CD4-positive, alpha-beta T cell treated with Interleukin-6 at 100 ng/mL for 8 hours (primary cell): ENCODE results near the gene RDH5.

Source experiments
- DNase-seq: peaks from one replicate; pipeline ENCODE4 v3.0.0-alpha.2; 2020; ENCODE audit warnings: mixed read lengths, low spot score

The RDH5 gene

GRCh38 chr12:55696141-55696540 lies 24.1 kb upstream of the RDH5 start:
- DNase-seq, result no peak

- DNase-seq, result no peak
Measured at GRCh38 chr12:55696796-55697462, 23.3 kb upstream of the RDH5 start.

DNA sequence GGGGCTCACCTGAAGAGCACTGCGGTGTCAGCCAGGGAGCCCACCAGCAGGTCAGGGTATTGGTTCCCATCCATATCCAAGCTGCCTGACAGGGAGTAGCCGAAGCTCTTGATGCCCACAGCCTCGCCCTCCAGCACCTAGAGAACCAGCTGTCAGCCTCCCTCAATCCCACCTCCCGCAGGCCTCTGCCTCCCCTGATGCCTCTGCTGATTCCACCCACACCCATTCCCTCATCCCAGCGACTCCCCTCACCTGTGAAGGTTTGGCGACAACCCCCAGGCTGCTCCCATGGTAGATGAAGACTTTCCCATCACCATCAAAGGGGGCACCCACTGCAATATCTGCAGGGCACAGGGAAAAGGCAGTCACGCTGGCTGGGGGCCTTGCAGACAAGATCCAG lies 22.5 kb upstream of the RDH5 start:
- DNase-seq, result no peak

- DNase-seq, result no peak
Measured at GRCh38 chr12:55698241-55698955, 21.8 kb upstream of the RDH5 start.

GRCh38 chr12:55698965-55699364 lies 21.2 kb upstream of the RDH5 start:
- no peak for DNase-seq

DNA sequence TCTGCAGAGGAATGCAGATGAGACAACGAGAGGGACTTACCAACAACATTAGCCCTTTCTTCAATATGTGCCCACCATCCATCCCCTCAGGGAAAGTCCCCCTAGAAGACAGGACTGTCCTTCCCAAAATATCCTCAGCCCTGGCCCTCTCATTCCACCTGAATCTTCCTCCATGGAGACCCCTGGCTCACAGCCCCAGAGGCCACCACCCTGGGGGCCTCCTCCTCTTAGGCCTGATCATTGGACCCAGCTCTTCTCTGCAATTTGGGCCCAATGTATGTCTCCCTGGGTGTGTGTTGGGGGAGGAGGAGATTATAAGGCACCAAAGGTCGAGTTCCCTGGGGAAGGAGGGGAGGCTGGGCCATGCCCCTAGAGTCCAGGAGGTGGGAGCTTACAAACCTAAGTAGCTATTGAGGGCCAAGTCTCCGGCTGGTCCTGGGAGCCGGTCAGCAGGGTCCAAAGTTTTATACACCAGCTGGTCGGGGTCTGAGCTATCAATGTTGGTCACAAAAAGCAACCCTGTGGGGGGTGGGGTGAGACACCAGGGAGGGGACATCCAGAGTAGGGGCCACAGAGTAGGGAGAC lies 20.6 kb upstream of the RDH5 start:
- DNase-seq, result no peak

DNA sequence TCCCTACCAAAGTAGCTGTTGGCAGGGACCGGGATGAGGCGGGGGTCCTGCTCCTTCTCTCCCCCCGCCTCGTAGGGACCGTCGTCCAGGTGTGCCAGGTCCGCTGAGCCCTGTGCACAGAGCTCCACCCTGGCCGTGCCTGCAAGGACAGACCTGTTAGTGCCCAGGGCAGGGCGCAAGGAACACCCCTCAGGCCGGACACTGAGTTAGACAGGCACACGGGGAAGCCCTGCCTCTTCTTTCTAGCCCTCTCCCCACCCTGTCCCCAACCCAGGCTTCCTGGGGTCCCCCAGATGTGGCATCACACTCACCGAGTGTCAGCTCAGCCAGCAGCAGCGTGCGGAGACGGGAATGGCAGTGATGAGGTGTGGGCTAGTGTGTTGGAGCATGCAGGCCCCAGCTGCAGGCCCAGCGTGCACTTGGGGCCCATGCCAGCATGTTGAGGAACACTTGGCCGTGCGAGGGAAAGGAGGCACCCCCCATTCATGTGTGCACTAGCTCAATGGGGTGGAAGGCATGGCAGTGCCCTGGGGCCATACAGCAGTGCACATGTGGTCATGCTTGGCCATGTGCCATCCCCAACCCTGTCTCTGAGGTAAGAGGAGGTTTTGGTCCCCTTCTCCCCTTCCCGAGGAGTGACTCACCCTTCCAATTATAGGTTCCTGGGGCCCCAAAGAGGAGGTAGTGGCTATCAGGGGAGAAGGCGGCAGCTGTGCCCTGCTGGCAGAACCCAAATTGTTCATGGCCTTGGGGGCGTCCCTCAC lies 19.8 kb upstream of the RDH5 start:
- no peak for DNase-seq

DNA sequence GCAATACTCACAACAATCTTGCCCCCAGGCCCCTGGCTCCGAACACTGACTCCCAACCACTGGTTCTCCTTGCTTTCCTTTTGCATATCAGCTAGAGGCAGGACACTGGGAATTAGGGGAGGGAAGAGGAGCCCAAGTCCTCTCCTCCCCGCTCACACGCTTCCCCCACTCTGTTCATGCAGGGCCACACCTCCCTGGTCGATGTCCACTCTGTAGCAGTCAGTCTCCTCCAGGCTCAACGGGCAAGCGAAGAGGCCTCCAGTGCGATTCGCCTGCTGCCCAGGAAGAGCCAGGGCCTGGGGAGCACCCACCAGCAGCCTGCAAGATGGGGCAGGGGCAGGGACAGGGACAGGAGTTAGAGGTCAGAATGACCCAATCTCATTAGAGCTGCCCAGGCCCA lies 17.3 kb upstream of the RDH5 start:
- DNase-seq, result no peak

GRCh38 chr12:55703288-55703687 lies 16.9 kb upstream of the RDH5 start:
- DNase-seq, result no peak

GRCh38 chr12:55703901-55704761 lies 16.1 kb upstream of the RDH5 start:
- no peak for DNase-seq

DNA sequence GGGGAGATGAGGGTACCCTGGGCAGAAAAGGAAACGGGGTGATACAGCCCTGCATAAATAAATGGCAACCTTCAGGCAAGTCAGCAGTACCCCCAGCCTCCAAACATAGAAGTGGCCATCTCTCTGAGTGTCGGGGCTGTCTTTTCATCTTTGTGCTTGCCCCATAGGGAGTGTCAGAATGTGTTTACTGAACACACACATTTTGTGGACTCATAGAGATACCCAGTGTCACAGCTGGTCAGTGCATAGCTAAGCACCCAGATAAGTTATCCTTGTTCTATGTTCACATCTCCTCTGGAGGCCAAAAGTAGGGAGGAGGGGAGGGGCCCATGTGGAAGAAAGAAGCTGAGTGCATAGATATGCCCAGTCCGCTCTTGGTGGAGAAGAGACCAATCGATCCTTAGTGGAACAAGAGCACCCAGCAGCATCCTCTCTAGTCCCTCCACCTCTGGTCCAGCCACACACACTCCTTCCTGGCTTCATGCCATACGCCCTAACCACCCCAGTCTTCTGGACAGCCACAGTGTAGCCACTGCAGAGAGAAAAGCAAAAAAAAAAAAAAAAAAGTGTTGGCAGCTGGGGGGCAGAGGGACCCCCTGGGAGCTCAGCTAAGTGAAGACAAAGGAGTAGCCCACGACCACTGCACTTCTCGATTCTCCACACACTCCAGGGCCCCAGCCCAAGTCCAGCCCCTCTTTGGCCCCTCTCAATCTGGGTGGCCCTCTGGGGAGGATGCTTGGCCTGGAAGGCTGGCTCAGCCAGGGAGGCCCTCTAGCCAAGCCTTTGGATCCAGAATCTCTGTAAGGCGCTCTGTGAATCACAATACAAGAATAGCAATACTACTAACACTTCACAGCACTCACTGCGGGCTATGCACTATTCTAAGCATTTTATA lies 15.1 kb upstream of the RDH5 start:
- DNase-seq, result no peak

GRCh38 chr12:55705782-55706402 lies 14.3 kb upstream of the RDH5 start:
- DNase-seq, result no peak

- DNase-seq, result no peak
Measured at GRCh38 chr12:55706568-55707218, 13.5 kb upstream of the RDH5 start.

DNA sequence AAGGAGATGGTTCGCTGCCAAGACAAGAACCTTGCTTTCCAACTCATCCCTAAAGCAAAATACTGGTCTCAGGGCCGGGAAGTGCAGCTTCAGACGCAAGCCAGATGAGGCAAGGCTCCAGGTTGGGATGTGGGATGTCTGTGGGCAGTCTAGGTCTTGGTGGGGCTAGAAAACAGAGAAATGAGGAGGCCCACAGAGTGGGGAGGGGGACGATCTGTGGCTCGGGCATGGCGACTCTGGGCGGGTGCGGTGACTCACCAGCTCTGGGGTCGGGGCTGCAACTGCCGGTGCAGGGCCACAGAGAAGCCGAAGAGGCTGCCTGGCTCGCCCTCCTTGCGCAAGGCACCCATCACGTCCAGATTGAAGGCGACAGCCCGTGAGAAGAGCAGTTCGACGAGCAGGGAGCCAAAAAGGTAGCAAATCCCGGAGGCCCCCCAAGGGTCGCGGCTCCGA lies 12.9 kb upstream of the RDH5 start:
- no peak for DNase-seq

- DNase-seq, result peak; percentile 53
Measured at GRCh38 chr12:55707841-55708694, 12.1 kb upstream of the RDH5 start, which contains the start of gene ITGA7. Gene ITGA7, minus strand, starts transcription at chr12:55707904. Its CDS starts 222 bp downstream, at chr12:55707682.

DNA sequence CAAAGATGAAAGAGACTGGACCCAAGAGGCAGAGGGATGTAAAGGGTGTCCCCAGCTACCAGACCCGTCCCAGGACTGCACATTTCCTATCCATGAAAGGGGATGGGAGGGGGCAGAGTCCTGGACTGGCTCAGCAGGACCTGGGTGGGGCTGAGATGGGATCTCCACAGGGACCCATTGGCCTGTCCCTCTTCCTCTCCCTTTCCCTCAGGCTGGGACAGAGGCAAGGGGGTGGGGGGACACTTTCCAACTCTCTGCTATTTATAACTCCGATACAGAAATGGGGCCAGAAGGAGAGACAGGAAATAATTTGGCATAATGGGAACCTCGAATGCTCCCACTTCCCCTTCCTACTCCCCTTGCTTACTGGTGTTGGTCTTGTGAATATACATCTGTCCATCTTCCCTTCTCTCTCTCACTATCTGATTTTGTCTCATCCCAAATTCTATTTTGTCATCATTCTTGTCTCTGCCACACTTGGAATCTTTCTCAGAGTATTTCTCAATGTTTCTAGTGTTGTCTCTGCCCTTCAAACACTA lies 11.4 kb upstream of the RDH5 start:
- no peak for DNase-seq

- no peak for DNase-seq
Measured at GRCh38 chr12:55711786-55712553, 8.2 kb upstream of the RDH5 start.
